Mucosa of rectum (tissue), 2 donors: ENCODE data around the gene FITM2.
"Not testable (repeated sequence)": the region's sequence is repeated elsewhere in the genome, so short reads cannot be mapped to it uniquely, and the experiment has no call there.

ENCODE experiments used
- H3K27ac ChIP-seq, 2 donors: one replicate each; pipeline ENCODE4 v1.7.0; 2013; ENCODE audit warnings: inconsistent platforms in 2 of 2, low read depth in 2 of 2, low read length in 2 of 2
- H3K27me3 ChIP-seq, 2 donors: one replicate each; pipeline ENCODE4 v1.7.0; 2013; ENCODE audit warnings: low read length in 2 of 2; ENCODE audit not compliant: control insufficient read depth in 2 of 2, insufficient read depth in 2 of 2
- H3K36me3 ChIP-seq, 2 donors: one replicate each; pipeline ENCODE4 v1.7.0; 2013; ENCODE audit warnings: low read length in 2 of 2; ENCODE audit not compliant: control insufficient read depth in 2 of 2, insufficient read depth in 2 of 2
- H3K4me1 ChIP-seq, 2 donors: one replicate each; pipeline ENCODE4 v1.7.0; 2013; ENCODE audit warnings: low read length in 2 of 2, mild to moderate bottlenecking in 1 of 2; ENCODE audit not compliant: control insufficient read depth in 2 of 2, insufficient read depth in 2 of 2
- H3K4me3 ChIP-seq, 2 donors: one replicate each; pipeline ENCODE4 v1.7.0; 2013; ENCODE audit warnings: low read length in 2 of 2
- H3K9ac ChIP-seq, 2 donors: one replicate each; pipeline ENCODE4 v1.7.0; 2013; ENCODE audit warnings: low read length in 2 of 2, low read depth in 1 of 2, mild to moderate bottlenecking in 1 of 2
- H3K9me3 ChIP-seq, 2 donors: one replicate each; pipeline ENCODE4 v1.7.0; 2013; ENCODE audit warnings: low read length in 2 of 2; ENCODE audit not compliant: control insufficient read depth in 2 of 2
- donor health status: healthy.
- donor health status: Normal muscosa, but diverticular disease.

The FITM2 gene

GRCh38 chr20:44349349-44349748 lies 38.3 kb upstream of the FITM2 start:
- peaks cover 4 to 5% of the 10 kb centered on the region in 2 donors for H3K36me3 ChIP-seq
- no peak overlapping the region for H3K4me3 ChIP-seq
- no peak overlapping the region for H3K27ac ChIP-seq
- no peaks in the 10 kb centered on the region for H3K27me3 ChIP-seq
- H3K4me1 ChIP-seq: peaks cover 16 to 21% of the 10 kb centered on the region in 2 donors
- H3K9me3 ChIP-seq: no peaks in the 10 kb centered on the region
- no peak overlapping the region for H3K9ac ChIP-seq

GRCh38 chr20:44348168-44348659 lies 37.2 kb upstream of the FITM2 start:
- Histone ChIP-seq H3K27ac (no peak overlapping the region), H3K27me3 (no peaks in the 10 kb centered on the region), H3K4me1 (peaks cover 16% of the 10 kb centered on the region in 2 donors), H3K9ac (no peak overlapping the region), H3K4me3 (no peak overlapping the region), H3K36me3 (peaks cover 4 to 8% of the 10 kb centered on the region in 2 donors), H3K9me3 (no peaks in the 10 kb centered on the region)

- not testable (repeated sequence) for H3K4me1 ChIP-seq, H3K27me3 ChIP-seq, H3K4me3 ChIP-seq, H3K9ac ChIP-seq, H3K9me3 ChIP-seq, H3K27ac ChIP-seq, H3K36me3 ChIP-seq
Observed at GRCh38 chr20:44345941-44346340, 34.9 kb upstream of the FITM2 start.

- Histone ChIP-seq H3K27ac (peak overlapping the region in 1 of 2 donors; percentile 49), H3K36me3 (peaks cover 4 to 9% of the 10 kb centered on the region in 2 donors), H3K27me3 (no peaks in the 10 kb centered on the region), H3K9ac (no peak overlapping the region), H3K9me3 (no peaks in the 10 kb centered on the region), H3K4me1 (peaks cover 0 to 3% of the 10 kb centered on the region in 2 donors), H3K4me3 (no peak overlapping the region)
Observed at GRCh38 chr20:44345147-44345546, 34.1 kb upstream of the FITM2 start.

GRCh38 chr20:44344723-44345122 lies 33.7 kb upstream of the FITM2 start:
- Histone ChIP-seq H3K4me1 (peaks cover 0 to 3% of the 10 kb centered on the region in 2 donors), H3K36me3 (peaks cover 4 to 9% of the 10 kb centered on the region in 2 donors), H3K27me3 (no peaks in the 10 kb centered on the region), H3K9me3 (no peaks in the 10 kb centered on the region), H3K27ac (peak overlapping the region in 1 of 2 donors; percentile 49), H3K4me3 (no peak overlapping the region), H3K9ac (no peak overlapping the region)

- Histone ChIP-seq H3K9me3 (no peaks in the 10 kb centered on the region), H3K4me3 (no peak overlapping the region), H3K27me3 (no peaks in the 10 kb centered on the region), H3K9ac (no peak overlapping the region), H3K36me3 (peaks cover 4% of the 10 kb centered on the region in 2 donors), H3K27ac (no peak overlapping the region), H3K4me1 (peaks cover 0 to 3% of the 10 kb centered on the region in 2 donors)
Observed at GRCh38 chr20:44343162-44343675, 32.2 kb upstream of the FITM2 start.

GRCh38 chr20:44342248-44342647 lies 31.2 kb upstream of the FITM2 start:
- Histone ChIP-seq H3K9me3 (no peaks in the 10 kb centered on the region), H3K4me1 (peaks cover 0 to 3% of the 10 kb centered on the region in 2 donors), H3K27me3 (no peaks in the 10 kb centered on the region), H3K36me3 (peaks cover 4% of the 10 kb centered on the region in 2 donors), H3K4me3 (no peak overlapping the region), H3K9ac (no peak overlapping the region), H3K27ac (no peak overlapping the region)

- H3K27ac ChIP-seq: no peak within 1 kb of the TSS
- H3K9ac ChIP-seq: no peak within 1 kb of the TSS
- H3K4me1 ChIP-seq: no peaks in the 10 kb centered on the region
- no peaks in the 10 kb centered on the region for H3K9me3 ChIP-seq
- H3K27me3 ChIP-seq: no peaks in the 10 kb centered on the region
- no peak within 1 kb of the TSS for H3K4me3 ChIP-seq
- H3K36me3 ChIP-seq: no peaks in the 10 kb centered on the region
Observed at GRCh38 chr20:44336725-44337380, 25.9 kb upstream of the FITM2 start, which contains the start of gene R3HDML. Gene R3HDML, plus strand, starts transcription at chr20:44337043. Its CDS starts 115 bp downstream, at chr20:44337158.

GRCh38 chr20:44336086-44336485 lies 25.1 kb upstream of the FITM2 start:
- Histone ChIP-seq H3K4me1 (no peaks in the 10 kb centered on the region), H3K27ac (no peak overlapping the region), H3K9me3 (no peaks in the 10 kb centered on the region), H3K9ac (no peak overlapping the region), H3K4me3 (no peak overlapping the region), H3K27me3 (no peaks in the 10 kb centered on the region), H3K36me3 (no peaks in the 10 kb centered on the region)

- Histone ChIP-seq H3K27ac (no peak overlapping the region), H3K4me3 (no peak overlapping the region), H3K36me3 (no peaks in the 10 kb centered on the region), H3K9me3 (no peaks in the 10 kb centered on the region), H3K4me1 (no peaks in the 10 kb centered on the region), H3K9ac (no peak overlapping the region), H3K27me3 (no peaks in the 10 kb centered on the region)
Observed at GRCh38 chr20:44335675-44336074, 24.7 kb upstream of the FITM2 start.
